Keratinocyte (primary cell): ENCODE measurements around the gene SLC9C2.

Experiments
- CTCF ChIP-seq, 3 experiments: IDR thresholded peaks in 1 of 3; conservative IDR thresholded peaks in 1 of 3; optimal IDR thresholded peaks in 1 of 3; 2 replicates in 2 of 3; 3 replicates in 1 of 3; pipeline versions ENCODE3 to v1.5.1; 2011; ENCODE audit warnings: low read length in 3 of 3, mild to moderate bottlenecking in 3 of 3, moderate library complexity in 2 of 3, control low read depth in 1 of 3, inconsistent platforms in 1 of 3; ENCODE audit not compliant: insufficient read depth in 2 of 3; ENCODE audit errors: extremely low read depth in 1 of 3
- EZH2 ChIP-seq: IDR thresholded peaks from one replicate; pipeline ENCODE4 v1.6.1; 2012; ENCODE audit warnings: inconsistent platforms, mild to moderate bottlenecking, low read length, moderate library complexity

- TF ChIP-seq CTCF (optimal IDR thresholded peaks at IDR 0.05 in 1 of 3, IDR thresholded peaks at IDR 0.05 in 1 of 3, conservative IDR thresholded peaks at IDR 0.05 in 1 of 3; ENCODE audit: extremely low read depth in 1 of 3, insufficient read depth in 2 of 3, low read length in 3 of 3) = no peak
- TF ChIP-seq EZH2 = no peak
Observed at GRCh38 chr1:173451981-173452380, 150.9 kb downstream of the SLC9C2 start.
